Activated naive CD4-positive, alpha-beta T cell treated with anti-CD3 and anti-CD28 coated beads, Interleukin-2, amount 50 U/mL, for 72 hours (primary cell): ENCODE results near the gene WDHD1. TPM values are rescaled to one million over a fixed set of nuclear protein-coding genes. Genes with fewer than 3 reads are reported as not detected.
A peak's percentile ranks its signal among the peaks of the same experiment; 100 is the strongest.
"Not testable (repeated sequence)": the region's sequence is repeated elsewhere in the genome, so short reads cannot be mapped to it uniquely, and the experiment has no call there.

Experiments used
- ATAC-seq, 2 donors: fragments of 150-1000 bp; cut with Tn5 transposase; 2 replicates each; pipeline ENCODE4 v1.10.0; 2021; ENCODE audit warnings: mild to moderate bottlenecking in 2 of 2, moderate library complexity in 2 of 2
- DNase-seq, 2 donors: peaks; one replicate each; pipeline ENCODE4 v3.0.0; 2021 to 2022; ENCODE audit warnings: low spot score in 2 of 2
- H3K27ac Mint-ChIP-seq, 2 donors: one replicate each; pipeline ENCODE4 v1.8.0; 2022; ENCODE audit warnings: mild to moderate bottlenecking in 2 of 2, mixed read lengths in 2 of 2
- H3K36me3 Mint-ChIP-seq, 2 donors: one replicate each; pipeline ENCODE4 v1.8.0; 2022; ENCODE audit warnings: mixed read lengths in 2 of 2
- H3K9me3 Mint-ChIP-seq, 2 donors: one replicate each; pipeline ENCODE4 v1.8.0; 2022; ENCODE audit warnings: mixed read lengths in 2 of 2
- total RNA-seq, 2 donors: library from RNA; stranded (reverse); gene quantifications; one replicate each; pipeline ENCODE4 v1.2.3, GENCODE V29; 2022

Gene WDHD1
- total RNA-seq, 2 donors from 2014 or later, result 60.7 to 64.8 TPM

GRCh38 chr14:55015006-55015405, 11.9 kb downstream of the WDHD1 start:
- Mint-ChIP-seq H3K9me3 (no peaks in the 10 kb centered on the region), H3K27ac (no peak overlapping the region), H3K36me3 (peaks cover 7 to 43% of the 10 kb centered on the region in 2 donors)
- DNase-seq, result no peak
- ATAC-seq, result no peak

- Mint-ChIP-seq H3K36me3 (peaks cover 13 to 17% of the 10 kb centered on the region in 2 donors), H3K9me3 (no peaks in the 10 kb centered on the region)
- ATAC-seq, result no peak
Observed at GRCh38 chr14:55005071-55005470, 21.8 kb downstream of the WDHD1 start.

GRCh38 chr14:55000381-55000780, 26.5 kb downstream of the WDHD1 start:
- H3K36me3 Mint-ChIP-seq, result peaks cover 9 to 21% of the 10 kb centered on the region in 2 donors
- DNase-seq, result no peak
- H3K27ac Mint-ChIP-seq, result no peak overlapping the region
- no peak for ATAC-seq
- H3K9me3 Mint-ChIP-seq, result no peaks in the 10 kb centered on the region

More at GRCh38 chr14:55005071-55005470, 21.8 kb downstream of the WDHD1 start:
- H3K27ac Mint-ChIP-seq, result no peak overlapping the region
- no peak for DNase-seq

GRCh38 chr14:54985156-54985555, 41.7 kb downstream of the WDHD1 start:
- H3K27ac Mint-ChIP-seq, result no peak overlapping the region
- H3K36me3 Mint-ChIP-seq, result peaks cover 16 to 40% of the 10 kb centered on the region in 2 donors
- no peaks in the 10 kb centered on the region for H3K9me3 Mint-ChIP-seq
- ATAC-seq (no peak), DNase-seq (no peak)

- Mint-ChIP-seq H3K36me3 (peaks cover 16 to 33% of the 10 kb centered on the region in 2 donors), H3K9me3 (no peaks in the 10 kb centered on the region), H3K27ac (no peak overlapping the region)
- DNase-seq (no peak), ATAC-seq (no peak)
Observed at GRCh38 chr14:54981698-54982097, 45.2 kb downstream of the WDHD1 start.

- peaks cover 5 to 17% of the 10 kb centered on the region in 2 donors for H3K36me3 Mint-ChIP-seq
- peak overlapping the region in 1 of 2 donors; percentile 13 for H3K27ac Mint-ChIP-seq
- ATAC-seq (peak in 1 of 2 donors; percentile 65), DNase-seq (no peak)
- H3K9me3 Mint-ChIP-seq, result no peaks in the 10 kb centered on the region
Observed at GRCh38 chr14:54979039-54979438, 47.9 kb downstream of the WDHD1 start.

- no peak for ATAC-seq
- H3K36me3 Mint-ChIP-seq, result peaks cover 8 to 16% of the 10 kb centered on the region in 2 donors
- no peaks in the 10 kb centered on the region for H3K9me3 Mint-ChIP-seq
- H3K27ac Mint-ChIP-seq, result no peak overlapping the region
- no peak for DNase-seq
Observed at GRCh38 chr14:54976316-54976715, 50.6 kb downstream of the WDHD1 start.

- DNase-seq, result no peak
- no peak for ATAC-seq
Observed at GRCh38 chr14:54975856-54976255, 51.0 kb downstream of the WDHD1 start.

GRCh38 chr14:54974788-54975414, 52.0 kb downstream of the WDHD1 start:
- Mint-ChIP-seq H3K27ac (peak overlapping the region in 1 of 2 donors; percentile 29), H3K9me3 (no peaks in the 10 kb centered on the region), H3K36me3 (peaks cover 16 to 23% of the 10 kb centered on the region in 2 donors)
- no peak for ATAC-seq
- no peak for DNase-seq

More at GRCh38 chr14:54975856-54976255, 51.0 kb downstream of the WDHD1 start:
- H3K27ac Mint-ChIP-seq, result no peak overlapping the region
- no peaks in the 10 kb centered on the region for H3K9me3 Mint-ChIP-seq
- H3K36me3 Mint-ChIP-seq, result peaks cover 9 to 21% of the 10 kb centered on the region in 2 donors

GRCh38 chr14:54967496-54967895, 59.4 kb downstream of the WDHD1 start:
- Mint-ChIP-seq H3K27ac (no peak overlapping the region), H3K36me3 (peaks cover 24 to 57% of the 10 kb centered on the region in 2 donors), H3K9me3 (no peaks in the 10 kb centered on the region)
- ATAC-seq, result no peak
- DNase-seq, result no peak

GRCh38 chr14:54955143-54955542, 71.8 kb downstream of the WDHD1 start:
- ATAC-seq, result no peak

GRCh38 chr14:54953609-54954008, 73.3 kb downstream of the WDHD1 start:
- H3K27ac Mint-ChIP-seq, ATAC-seq, DNase-seq, H3K9me3 Mint-ChIP-seq: not testable (repeated sequence)
- H3K36me3 Mint-ChIP-seq, result peaks cover 21 to 47% of the 10 kb centered on the region in 2 donors

More at GRCh38 chr14:54955143-54955542, 71.8 kb downstream of the WDHD1 start:
- peaks cover 11 to 38% of the 10 kb centered on the region in 2 donors for H3K36me3 Mint-ChIP-seq
- DNase-seq, result no peak
- peaks cover 0 to 1% of the 10 kb centered on the region in 2 donors for H3K9me3 Mint-ChIP-seq
- no peak overlapping the region for H3K27ac Mint-ChIP-seq

GRCh38 chr14:54952803-54953202, 74.1 kb downstream of the WDHD1 start:
- not testable (repeated sequence) for DNase-seq, H3K9me3 Mint-ChIP-seq, ATAC-seq
- peak overlapping the region in 1 of 2 donors; percentile 15 for H3K27ac Mint-ChIP-seq
- H3K36me3 Mint-ChIP-seq, result peaks cover 22 to 47% of the 10 kb centered on the region in 2 donors

GRCh38 chr14:54947230-54947629, 79.7 kb downstream of the WDHD1 start:
- H3K9me3 Mint-ChIP-seq, result peaks cover 3 to 10% of the 10 kb centered on the region in 2 donors
- H3K36me3 Mint-ChIP-seq, result peaks cover 28 to 45% of the 10 kb centered on the region in 2 donors
- DNase-seq (no peak), ATAC-seq (no peak)
- H3K27ac Mint-ChIP-seq, result no peak overlapping the region

GRCh38 chr14:54946500-54946899, 80.4 kb downstream of the WDHD1 start:
- H3K27ac Mint-ChIP-seq, result no peak overlapping the region
- ATAC-seq (no peak), DNase-seq (no peak)
- peaks cover 28 to 45% of the 10 kb centered on the region in 2 donors for H3K36me3 Mint-ChIP-seq
- H3K9me3 Mint-ChIP-seq, result peaks cover 3 to 10% of the 10 kb centered on the region in 2 donors

GRCh38 chr14:54944737-54945391, 82.0 kb downstream of the WDHD1 start:
- peaks cover 19 to 43% of the 10 kb centered on the region in 2 donors for H3K36me3 Mint-ChIP-seq
- peaks cover 3 to 6% of the 10 kb centered on the region in 2 donors for H3K9me3 Mint-ChIP-seq
- ATAC-seq (no peak), DNase-seq (no peak)
- H3K27ac Mint-ChIP-seq, result no peak overlapping the region

GRCh38 chr14:54942913-54943312, 84.0 kb downstream of the WDHD1 start:
- no peak for DNase-seq
- H3K9me3 Mint-ChIP-seq, result no peaks in the 10 kb centered on the region
- H3K27ac Mint-ChIP-seq, result no peak overlapping the region
- no peak for ATAC-seq
- H3K36me3 Mint-ChIP-seq, result peaks cover 6 to 28% of the 10 kb centered on the region in 2 donors
